Measurements from ENCODE around the gene TBC1D22A. TPM values are rescaled to one million over a fixed set of nuclear protein-coding genes. Genes with fewer than 3 reads are reported as not detected.

Gene TBC1D22A
- total RNA-seq, 4 donors from 2014 or later, result 18.8 to 25.2 (median 23.1) TPM

GRCh38 chr22:46770726-46771125 is 8.3 kb downstream of the TBC1D22A start:
- H3K9me3 ChIP-seq, result no peaks in the 10 kb centered on the region
- in situ Hi-C loops (cut with MboI; ENCODE audit: low sequenced_read_pairs in 4 of 4) (no loop called here), intact Hi-C loops (cut with DNase I; ENCODE audit: low total_unique reads) (no loop called here)
- DNase-seq, result no peak
- no peaks in the 10 kb centered on the region for H3K27me3 ChIP-seq
- peaks cover 49 to 54% of the 10 kb centered on the region in 2 donors for H3K4me1 ChIP-seq
- no peak overlapping the region for H3K4me3 ChIP-seq
- peak overlapping the region; percentile 84 to 92 (median 86) for H3K27ac ChIP-seq
- TF ChIP-seq POLR2A (IDR thresholded peaks at IDR 0.05), result no peak
- no peak for TF ChIP-seq CTCF (IDR thresholded peaks at IDR 0.05 in 4 of 5, conservative IDR thresholded peaks at IDR 0.05 in 1 of 5)
- no peak for ATAC-seq
- H3K36me3 ChIP-seq, result no peaks in the 10 kb centered on the region

GRCh38 chr22:46773076-46773475 is 10.6 kb downstream of the TBC1D22A start:
- Histone ChIP-seq H3K4me1 (peaks cover 49 to 61% of the 10 kb centered on the region in 2 donors), H3K36me3 (no peaks in the 10 kb centered on the region), H3K27ac (peak overlapping the region in 2 of 4 donors; percentile 37 to 71), H3K27me3 (no peaks in the 10 kb centered on the region), H3K9me3 (no peaks in the 10 kb centered on the region), H3K4me3 (no peak overlapping the region)
- in situ Hi-C loops (cut with MboI; ENCODE audit: low sequenced_read_pairs in 4 of 4), result no loop called here
- intact Hi-C loops (cut with DNase I; ENCODE audit: low total_unique reads), result no loop called here
- TF ChIP-seq POLR2A (IDR thresholded peaks at IDR 0.05), result no peak
- no peak for TF ChIP-seq CTCF (IDR thresholded peaks at IDR 0.05 in 4 of 5, conservative IDR thresholded peaks at IDR 0.05 in 1 of 5)
- no peak for DNase-seq
- ATAC-seq, result no peak

- DNase-seq, result no peak
- intact Hi-C loops (cut with DNase I; ENCODE audit: low total_unique reads), result no loop called here
Measured at GRCh38 chr22:46774253-46774979, 12.0 kb downstream of the TBC1D22A start.

GRCh38 chr22:46774980-46775849 is 12.8 kb downstream of the TBC1D22A start:
- Histone ChIP-seq H3K27ac (peak overlapping the region in 2 of 4 donors; percentile 54 to 71), H3K4me3 (no peak overlapping the region), H3K9me3 (no peaks in the 10 kb centered on the region), H3K36me3 (no peaks in the 10 kb centered on the region), H3K4me1 (peaks cover 30 to 41% of the 10 kb centered on the region in 2 donors), H3K27me3 (no peaks in the 10 kb centered on the region)
- ATAC-seq, result no peak
- intact Hi-C loops (cut with DNase I; ENCODE audit: low total_unique reads) (no loop called here), in situ Hi-C loops (cut with MboI; ENCODE audit: low sequenced_read_pairs in 4 of 4) (loop anchor here in 1 of 4 donors (25.0 kb wide), 1 partner anchor 213 kb away; no protein-coding TSS in a partner anchor)
- no peak for TF ChIP-seq POLR2A (IDR thresholded peaks at IDR 0.05)
- TF ChIP-seq CTCF (IDR thresholded peaks at IDR 0.05 in 4 of 5, conservative IDR thresholded peaks at IDR 0.05 in 1 of 5), result no peak
- no peak for DNase-seq

More at GRCh38 chr22:46774253-46774979, 12.0 kb downstream of the TBC1D22A start:
- peak overlapping the region; percentile 37 to 71 (median 52) for H3K27ac ChIP-seq
- no peaks in the 10 kb centered on the region for H3K36me3 ChIP-seq
- no peak overlapping the region for H3K4me3 ChIP-seq
- H3K27me3 ChIP-seq, result no peaks in the 10 kb centered on the region
- H3K4me1 ChIP-seq, result peaks cover 38 to 49% of the 10 kb centered on the region in 2 donors
- in situ Hi-C loops (cut with MboI; ENCODE audit: low sequenced_read_pairs in 4 of 4), result no loop called here
- H3K9me3 ChIP-seq, result no peaks in the 10 kb centered on the region
- TF ChIP-seq POLR2A (IDR thresholded peaks at IDR 0.05), result no peak
- TF ChIP-seq CTCF (IDR thresholded peaks at IDR 0.05 in 4 of 5, conservative IDR thresholded peaks at IDR 0.05 in 1 of 5), result no peak
- ATAC-seq, result no peak

Measured in gastrocnemius medialis (tissue), 4 donors.